Right lobe of liver (tissue), 6 donors: ENCODE measurements around the gene COL5A1. TPM values are rescaled to one million over a fixed set of nuclear protein-coding genes. Genes with fewer than 3 reads are reported as not detected.

ENCODE experiments used
- ATAC-seq, 4 donors: fragments of 200-7000 bp; cut with Tn5 transposase; one replicate each; pipeline ENCODE4 v1.9.1; 2020; ENCODE audit warnings: mild to moderate bottlenecking in 4 of 4, moderate library complexity in 4 of 4
- DNase-seq, 3 donors: peaks; one replicate each; pipeline ENCODE4 v3.0.0-alpha.2; 2020
- H3K27ac ChIP-seq, 3 donors: fragments of 200-600 bp; one replicate each; pipeline ENCODE4 v1.8.0; 2022
- H3K27me3 ChIP-seq, 2 donors: fragments of 200-600 bp; one replicate each; pipeline ENCODE4 v1.8.0; 2022
- H3K36me3 ChIP-seq, 4 donors: fragments of 200-600 bp; sonication (generic) in 1 of 4; one replicate each; pipeline versions ENCODE4 v1.5.1 to v1.8.0; 2017 to 2022; ENCODE audit warnings: control low read depth in 1 of 4
- H3K4me1 ChIP-seq, 4 donors: fragments of 200-600 bp; sonication (generic) in 1 of 4; one replicate each; pipeline versions ENCODE4 v1.5.1 to v1.8.0; 2017 to 2022; ENCODE audit warnings: control low read depth in 1 of 4
- H3K4me3 ChIP-seq, 3 donors: fragments of 200-600 bp; one replicate each; pipeline ENCODE4 v1.8.0; 2022
- H3K9me3 ChIP-seq, 4 donors: fragments of 200-600 bp; sonication (generic) in 1 of 4; one replicate each; pipeline versions ENCODE4 v1.5.1 to v1.8.0; 2017 to 2022; ENCODE audit warnings: control low read depth in 1 of 4
- CTCF ChIP-seq, 4 donors: fragments of 200-600 bp in 3 of 4; fragments of 450-650 bp in 1 of 4; IDR thresholded peaks; one replicate each; pipeline versions ENCODE4 v1.5.1 to v1.8.0; 2016 to 2022; ENCODE audit warnings: antibody characterized with exemption in 4 of 4, mild to moderate bottlenecking in 2 of 4
- POLR2A ChIP-seq: fragments of 450-650 bp; IDR thresholded peaks from one replicate; pipeline ENCODE4 v1.6.1; 2017; ENCODE audit warnings: antibody characterized with exemption, mild to moderate bottlenecking
- WGBS: methylation state at CpG from one replicate; pipeline ENCODE4 v1.1.6; 2018; ENCODE audit warnings: low coverage, low lambda C conversion rate; ENCODE audit not compliant: insufficient coverage; ENCODE audit errors: missing lambda C conversion rate; 5-methylcytosine and 5-hydroxymethylcytosine counted together
- intact Hi-C, 2 donors: fragments of 100-400 bp; cut with DNase I; formaldehyde crosslinking; loops; one replicate each; pipeline versions ENCODE4 v1.11.2 to v1.14.1; 2022
- total RNA-seq, 6 experiments: library from RNA; depleted of rRNA in 2 of 6; stranded (reverse); fragments of >200 nt in 2 of 6; fragmentation: NEBNext Ultra II Directional in 3 of 6; extraction: Animal tissue kit (Norgen Biotek cat#: 25700) in 3 of 6; gene quantifications; one replicate each; pipeline versions ENCODE4 v1.1.0 to v1.2.4, GENCODE V29; 2016 to 2023
- donor health status: DM: no; HTN: yes; CAD: no.
- donor health status: DM: no; HTN: no; CAD: no.
- donor health status: DM: no; HTN: no; CAD: no.
- donor health status: DM: no; HTN: yes; CAD: no.
- donor health status: DM: no; HTN: yes; CAD: no.

The COL5A1 gene
- total RNA-seq, 6 experiments from 2014 or later = 1.5 to 17.0 (median 7.7) TPM

DNA sequence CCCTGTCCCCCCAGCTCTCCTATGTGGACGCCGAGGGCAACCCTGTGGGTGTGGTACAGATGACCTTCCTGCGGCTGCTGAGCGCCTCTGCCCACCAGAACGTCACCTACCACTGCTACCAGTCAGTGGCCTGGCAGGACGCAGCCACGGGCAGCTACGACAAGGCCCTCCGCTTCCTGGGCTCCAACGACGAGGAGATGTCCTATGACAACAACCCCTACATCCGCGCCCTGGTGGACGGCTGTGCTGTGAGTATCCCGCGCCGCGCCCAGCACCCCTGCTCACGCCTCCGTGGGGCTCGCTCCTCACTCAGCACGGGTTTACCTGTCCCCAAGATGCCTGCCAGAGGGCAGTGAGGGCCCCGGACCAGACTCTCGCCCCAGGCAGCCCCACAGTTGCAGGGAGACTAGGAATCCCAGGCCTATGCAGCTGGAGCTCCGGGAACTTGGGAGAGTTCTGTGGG is 193.4 kb downstream of the COL5A1 start:
- DNase-seq = no peak
- H3K27me3 ChIP-seq = no peaks in the 10 kb centered on the region
- TF ChIP-seq POLR2A (no peak), CTCF (IDR thresholded peaks at IDR 0.05) (no peak)
- ATAC-seq = no peak
- H3K9me3 ChIP-seq = no peaks in the 10 kb centered on the region
- no peak overlapping the region for H3K4me3 ChIP-seq
- H3K36me3 ChIP-seq = no peaks in the 10 kb centered on the region
- WGBS = no CpG with 5 or more reads among the region's 25 CpGs
- H3K4me1 ChIP-seq = no peaks in the 10 kb centered on the region
- intact Hi-C loops = no loop called here
- no peak overlapping the region for H3K27ac ChIP-seq

DNA sequence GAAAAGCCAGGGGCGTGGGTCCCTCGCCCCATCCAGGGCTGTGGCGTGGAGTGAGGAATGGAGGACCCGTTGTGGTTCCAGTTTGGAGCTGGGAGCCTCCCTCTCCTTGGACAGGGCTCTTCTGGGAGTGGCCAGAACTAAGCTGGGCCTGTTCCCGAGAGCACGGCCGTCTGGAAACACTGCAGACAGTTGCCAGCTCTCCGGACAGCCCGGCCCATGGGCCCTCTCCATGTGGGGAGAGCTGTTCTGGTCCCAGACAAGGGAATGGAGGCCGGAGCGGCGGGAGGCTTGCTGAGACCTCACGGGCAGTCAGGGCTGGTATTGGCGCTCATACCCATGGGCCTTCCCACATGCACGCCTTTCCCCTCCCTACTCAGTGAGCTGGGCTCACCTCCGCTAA is 193.8 kb downstream of the COL5A1 start:
- intact Hi-C loops = no loop called here
- Histone ChIP-seq H3K4me3 (no peak overlapping the region), H3K27me3 (no peaks in the 10 kb centered on the region), H3K4me1 (no peaks in the 10 kb centered on the region), H3K27ac (no peak overlapping the region), H3K36me3 (no peaks in the 10 kb centered on the region), H3K9me3 (no peaks in the 10 kb centered on the region)
- WGBS = 55% methylated on average over 4 of the region's 16 CpGs
- no peak for ATAC-seq
- TF ChIP-seq POLR2A = no peak
- no peak for TF ChIP-seq CTCF (IDR thresholded peaks at IDR 0.05)
- DNase-seq = no peak

GRCh38 chr9:134835987-134836386 is 194.4 kb downstream of the COL5A1 start:
- intact Hi-C loops = no loop called here
- no peaks in the 10 kb centered on the region for H3K9me3 ChIP-seq

GRCh38 chr9:134836406-134836970 is 194.9 kb downstream of the COL5A1 start:
- H3K4me1 ChIP-seq = no peaks in the 10 kb centered on the region
- ATAC-seq (no peak), DNase-seq (no peak)
- H3K4me3 ChIP-seq = no peak overlapping the region
- no peak overlapping the region for H3K27ac ChIP-seq
- no peaks in the 10 kb centered on the region for H3K27me3 ChIP-seq
- no peak for TF ChIP-seq POLR2A
- TF ChIP-seq CTCF (IDR thresholded peaks at IDR 0.05) = no peak
- no peaks in the 10 kb centered on the region for H3K36me3 ChIP-seq
- H3K9me3 ChIP-seq = no peaks in the 10 kb centered on the region
- WGBS = 79% methylated on average over 5 of the region's 19 CpGs
- intact Hi-C loops = no loop called here

More at GRCh38 chr9:134835987-134836386, 194.4 kb downstream of the COL5A1 start:
- Histone ChIP-seq H3K36me3 (no peaks in the 10 kb centered on the region), H3K4me1 (no peaks in the 10 kb centered on the region), H3K27me3 (no peaks in the 10 kb centered on the region), H3K27ac (no peak overlapping the region), H3K4me3 (no peak overlapping the region)
- TF ChIP-seq POLR2A (no peak), CTCF (IDR thresholded peaks at IDR 0.05) (no peak)
- no peak for ATAC-seq
- WGBS = 67% methylated on average over 9 of the region's 13 CpGs
- DNase-seq = no peak

- TF ChIP-seq CTCF (IDR thresholded peaks at IDR 0.05) (no peak), POLR2A (no peak)
- no peaks in the 10 kb centered on the region for H3K36me3 ChIP-seq
- no peaks in the 10 kb centered on the region for H3K9me3 ChIP-seq
- H3K27me3 ChIP-seq = no peaks in the 10 kb centered on the region
- ATAC-seq (no peak), DNase-seq (no peak)
- H3K4me1 ChIP-seq = no peaks in the 10 kb centered on the region
- WGBS = 73% methylated on average over 8 of the region's 12 CpGs
- H3K27ac ChIP-seq = no peak overlapping the region
- intact Hi-C loops = no loop called here
- no peak overlapping the region for H3K4me3 ChIP-seq
Observed at GRCh38 chr9:134837529-134837928, 195.9 kb downstream of the COL5A1 start.
